Measurements from ENCODE around the gene LHCGR.

- no peak for TF ChIP-seq ZSCAN5A (tag by site-specific recombination; IDR thresholded peaks at IDR 0.05)
- no peak for TF ChIP-seq CTCF (tag by site-specific recombination; IDR thresholded peaks at IDR 0.05)
- no peak for TF ChIP-seq ZNF600 (tag by site-specific recombination; IDR thresholded peaks at IDR 0.05)
- TF ChIP-seq ELK4 (IDR thresholded peaks at IDR 0.05; ENCODE audit: borderline replicate concordance, low read depth, low read length), result no peak
- TF ChIP-seq ATF2 (tag by site-specific recombination; IDR thresholded peaks at IDR 0.05; ENCODE audit: low read depth), result no peak
- no peak for TF ChIP-seq PRDM4 (tag by site-specific recombination; IDR thresholded peaks at IDR 0.05)
- TF ChIP-seq ZNF433 (tag by site-specific recombination; IDR thresholded peaks at IDR 0.05; ENCODE audit: low read depth), result no peak
Measured at GRCh38 chr2:48734576-48735303, 20.8 kb downstream of the LHCGR start.

Measured in HEK293 (cell line).